ENCODE measurements around the gene SMAP2. TPM values are rescaled to one million over a fixed set of nuclear protein-coding genes. Genes with fewer than 3 reads are reported as not detected.
A peak's percentile ranks its signal among the peaks of the same experiment; 100 is the strongest.

Gene SMAP2
- polyA plus RNA-seq, 2 of the 4 experiments (the other 2 are of a cell fraction): 6.4 to 7.7 TPM

DNA sequence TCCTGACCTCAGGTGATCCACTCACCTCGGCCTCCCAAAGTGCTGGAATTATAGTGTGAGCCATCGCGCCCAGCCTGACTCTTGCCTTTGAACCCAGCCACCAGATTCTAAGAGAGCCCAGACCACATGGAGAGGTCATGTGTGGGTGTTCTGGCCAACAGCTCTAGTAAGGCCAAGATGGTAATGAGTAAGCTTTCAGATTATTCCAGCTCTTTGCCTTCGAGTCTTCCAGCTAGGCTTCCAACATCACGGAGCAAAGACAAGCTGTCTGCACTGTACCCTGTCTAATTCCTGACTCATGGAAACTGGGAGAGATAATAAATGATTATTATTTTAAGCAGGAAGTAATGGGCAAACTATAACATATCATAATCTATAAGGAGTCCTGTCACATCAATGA lies 61.9 kb downstream of the SMAP2 start:
- ATAC-seq: no peak
- TF ChIP-seq EP300 (IDR thresholded peaks at IDR 0.05): no peak
- no peak for TF ChIP-seq JUNB (IDR thresholded peaks at IDR 0.05)
- Histone ChIP-seq H3K27ac (no peak overlapping the region), H3K9me3 (no peaks in the 10 kb centered on the region; the same call in 2 of the 3 replicates), H3K4me1 (no peaks in the 10 kb centered on the region), H3K4me3 (no peak overlapping the region), H3K4me2 (no peak overlapping the region)
- DNase-seq (ENCODE audit: low read depth in 1 of 2, low spot score in 1 of 2): no peak
- ChIA-PET POLR2A (no interaction called here), CTCF (interaction anchor here (0.6 to 1.3 kb wide), 2 partner anchors 48 to 752 kb away, joined by 3 to 4 read pairs; no protein-coding TSS in a partner anchor)
- 52% methylated on average over 5 of the region's 5 CpGs for WGBS (ENCODE audit: missing lambda C conversion rate)
- FAIRE-seq: no peak

DNA sequence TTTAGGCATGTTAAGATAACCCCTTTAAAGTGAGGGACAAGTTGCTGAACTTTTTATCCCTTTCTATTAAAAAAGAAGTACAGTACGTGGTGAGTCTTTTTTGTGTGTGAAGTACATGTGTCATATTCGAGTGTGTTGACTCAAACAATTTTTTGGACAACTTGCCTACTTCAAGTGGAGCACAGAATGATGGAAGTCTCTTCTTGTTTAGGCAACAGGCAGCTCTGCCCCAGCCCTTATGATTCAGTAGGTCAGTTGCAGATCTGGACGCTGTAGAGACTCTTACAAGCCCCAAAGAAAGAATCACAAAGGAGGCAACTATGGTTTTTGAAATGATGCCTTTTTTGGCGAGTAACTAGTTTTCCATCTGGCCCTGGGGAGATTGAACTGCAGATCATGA lies 62.3 kb downstream of the SMAP2 start:
- Histone ChIP-seq H3K9me3 (no peaks in the 10 kb centered on the region; the same call in 2 of the 3 replicates), H3K27ac (no peak overlapping the region), H3K4me1 (no peaks in the 10 kb centered on the region), H3K4me3 (no peak overlapping the region), H3K4me2 (no peak overlapping the region)
- ATAC-seq (no peak), FAIRE-seq (no peak), DNase-seq (ENCODE audit: low read depth in 1 of 2, low spot score in 1 of 2) (no peak)
- TF ChIP-seq CHD4 (IDR thresholded peaks at IDR 0.05; ENCODE audit: borderline replicate concordance): no peak
- no peak for TF ChIP-seq FOXS1 (CRISPR knock-in tag; IDR thresholded peaks at IDR 0.05)
- no peak for TF ChIP-seq NR3C1 (IDR thresholded peaks at IDR 0.05)
- no peak for TF ChIP-seq JUN (IDR thresholded peaks at IDR 0.05)
- TF ChIP-seq, protein P1, sequence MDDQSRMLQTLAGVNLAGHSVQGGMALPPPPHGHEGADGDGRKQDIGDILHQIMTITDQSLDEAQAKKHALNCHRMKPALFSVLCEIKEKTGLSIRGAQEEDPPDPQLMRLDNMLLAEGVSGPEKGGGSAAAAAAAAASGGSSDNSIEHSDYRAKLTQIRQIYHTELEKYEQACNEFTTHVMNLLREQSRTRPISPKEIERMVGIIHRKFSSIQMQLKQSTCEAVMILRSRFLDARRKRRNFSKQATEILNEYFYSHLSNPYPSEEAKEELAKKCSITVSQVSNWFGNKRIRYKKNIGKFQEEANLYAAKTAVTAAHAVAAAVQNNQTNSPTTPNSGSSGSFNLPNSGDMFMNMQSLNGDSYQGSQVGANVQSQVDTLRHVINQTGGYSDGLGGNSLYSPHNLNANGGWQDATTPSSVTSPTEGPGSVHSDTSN (IDR thresholded peaks at IDR 0.05): no peak
- no peak for TF ChIP-seq FOSB (CRISPR knock-in tag; IDR thresholded peaks at IDR 0.05)
- no peak for TF ChIP-seq RNF2 (IDR thresholded peaks at IDR 0.05; ENCODE audit: borderline replicate concordance, low read depth)
- TF ChIP-seq, protein P2, sequence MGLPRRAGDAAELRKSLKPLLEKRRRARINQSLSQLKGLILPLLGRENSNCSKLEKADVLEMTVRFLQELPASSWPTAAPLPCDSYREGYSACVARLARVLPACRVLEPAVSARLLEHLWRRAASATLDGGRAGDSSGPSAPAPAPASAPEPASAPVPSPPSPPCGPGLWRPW (IDR thresholded peaks at IDR 0.05): no peak
- TF ChIP-seq NFE2L2 (conservative IDR thresholded peaks at IDR 0.05; ENCODE audit: low read length): no peak
- no peak for TF ChIP-seq MAZ (IDR thresholded peaks at IDR 0.05; ENCODE audit: borderline replicate concordance, low read depth, low read length)
- TF ChIP-seq, protein P3, sequence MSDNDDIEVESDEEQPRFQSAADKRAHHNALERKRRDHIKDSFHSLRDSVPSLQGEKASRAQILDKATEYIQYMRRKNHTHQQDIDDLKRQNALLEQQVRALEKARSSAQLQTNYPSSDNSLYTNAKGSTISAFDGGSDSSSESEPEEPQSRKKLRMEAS (IDR thresholded peaks at IDR 0.05): no peak
- TF ChIP-seq PHF8 (IDR thresholded peaks at IDR 0.05; ENCODE audit: borderline replicate concordance, low read depth): no peak
- TF ChIP-seq SMC3 (IDR thresholded peaks at IDR 0.05): no peak
- TF ChIP-seq ZSCAN20 (CRISPR knock-in tag; IDR thresholded peaks at IDR 0.05): no peak
- TF ChIP-seq CHD2 (IDR thresholded peaks at IDR 0.05; ENCODE audit: low read length, partially characterized antibody): no peak
- TF ChIP-seq, protein P4, sequence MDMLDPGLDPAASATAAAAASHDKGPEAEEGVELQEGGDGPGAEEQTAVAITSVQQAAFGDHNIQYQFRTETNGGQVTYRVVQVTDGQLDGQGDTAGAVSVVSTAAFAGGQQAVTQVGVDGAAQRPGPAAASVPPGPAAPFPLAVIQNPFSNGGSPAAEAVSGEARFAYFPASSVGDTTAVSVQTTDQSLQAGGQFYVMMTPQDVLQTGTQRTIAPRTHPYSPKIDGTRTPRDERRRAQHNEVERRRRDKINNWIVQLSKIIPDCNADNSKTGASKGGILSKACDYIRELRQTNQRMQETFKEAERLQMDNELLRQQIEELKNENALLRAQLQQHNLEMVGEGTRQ (IDR thresholded peaks at IDR 0.05): no peak
- TF ChIP-seq HOXA7 (CRISPR knock-in tag; IDR thresholded peaks at IDR 0.05): no peak
- ChIA-PET POLR2A (no interaction called here), CTCF (interaction anchor here (1.3 kb wide), 1 partner anchor 48 kb away, joined by 4 read pairs; no protein-coding TSS in a partner anchor)
- WGBS (ENCODE audit: missing lambda C conversion rate): 35% methylated on average over 4 of the region's 4 CpGs

DNA sequence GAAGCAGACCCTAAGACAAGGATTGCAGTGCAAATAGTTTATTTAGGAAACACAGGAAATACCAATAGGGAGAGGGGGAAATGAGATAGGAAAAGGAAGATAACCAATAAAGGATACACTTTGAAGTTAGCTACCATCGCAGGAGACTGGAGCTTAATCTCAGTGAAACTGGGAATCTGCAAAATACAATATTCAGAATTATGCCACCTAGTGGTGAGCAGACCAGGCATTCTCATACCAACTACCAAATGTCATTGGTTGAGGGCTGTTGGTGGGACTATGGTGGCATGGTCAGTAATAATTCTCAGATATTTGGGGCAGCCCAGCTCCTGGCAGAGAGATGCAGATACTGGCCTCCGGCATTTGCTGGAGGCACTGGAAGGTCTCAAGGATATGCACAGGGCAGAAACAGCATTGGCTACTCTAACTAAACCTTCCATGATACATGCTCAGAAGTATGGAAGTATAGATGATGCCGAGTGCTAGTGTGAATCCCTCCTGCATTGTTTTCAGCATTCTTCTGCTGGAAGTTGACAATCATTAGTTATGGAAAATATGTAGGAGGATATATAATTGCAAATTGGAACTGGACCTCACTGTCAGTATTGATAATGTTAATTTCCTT lies 65.0 kb downstream of the SMAP2 start:
- ATAC-seq: peak in 1 of 2 experiments; percentile 59; a peak in 2 of 6 replicates
- POLR2A ChIA-PET: no interaction called here

More for the DNA sequence above, 65.0 kb downstream of the SMAP2 start:
- Histone ChIP-seq H3K9me3 (no peaks in the 10 kb centered on the region; the same call in 2 of the 3 replicates), H3K4me1 (no peaks in the 10 kb centered on the region), H3K4me2 (no peak overlapping the region), H3K4me3 (no peak overlapping the region), H3K27ac (no peak overlapping the region)
- WGBS (ENCODE audit: missing lambda C conversion rate): 49% methylated on average over 3 of the region's 3 CpGs
- 0 out of 5 replicates have a peak, but pooled peaks of 1 of the 2 experiments have one; percentile 3 for TF ChIP-seq RAD21 (conservative IDR thresholded peaks at IDR 0.05 in 1 of 2, IDR thresholded peaks at IDR 0.05 in 1 of 2)
- TF ChIP-seq HOXB5 (CRISPR knock-in tag; IDR thresholded peaks at IDR 0.05): no peak
- TF ChIP-seq, protein P5, sequence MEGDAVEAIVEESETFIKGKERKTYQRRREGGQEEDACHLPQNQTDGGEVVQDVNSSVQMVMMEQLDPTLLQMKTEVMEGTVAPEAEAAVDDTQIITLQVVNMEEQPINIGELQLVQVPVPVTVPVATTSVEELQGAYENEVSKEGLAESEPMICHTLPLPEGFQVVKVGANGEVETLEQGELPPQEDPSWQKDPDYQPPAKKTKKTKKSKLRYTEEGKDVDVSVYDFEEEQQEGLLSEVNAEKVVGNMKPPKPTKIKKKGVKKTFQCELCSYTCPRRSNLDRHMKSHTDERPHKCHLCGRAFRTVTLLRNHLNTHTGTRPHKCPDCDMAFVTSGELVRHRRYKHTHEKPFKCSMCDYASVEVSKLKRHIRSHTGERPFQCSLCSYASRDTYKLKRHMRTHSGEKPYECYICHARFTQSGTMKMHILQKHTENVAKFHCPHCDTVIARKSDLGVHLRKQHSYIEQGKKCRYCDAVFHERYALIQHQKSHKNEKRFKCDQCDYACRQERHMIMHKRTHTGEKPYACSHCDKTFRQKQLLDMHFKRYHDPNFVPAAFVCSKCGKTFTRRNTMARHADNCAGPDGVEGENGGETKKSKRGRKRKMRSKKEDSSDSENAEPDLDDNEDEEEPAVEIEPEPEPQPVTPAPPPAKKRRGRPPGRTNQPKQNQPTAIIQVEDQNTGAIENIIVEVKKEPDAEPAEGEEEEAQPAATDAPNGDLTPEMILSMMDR (IDR thresholded peaks at IDR 0.05): peak; percentile 24; the same call in 1 of the 3 replicates
- CTCF ChIA-PET: interaction anchor here (0.6 to 2.2 kb wide), 3 partner anchors 8 to 15 kb away, joined by 3 to 5 read pairs (median 4); no protein-coding TSS in a partner anchor
- DNase-seq (ENCODE audit: low read depth in 1 of 2, low spot score in 1 of 2) (peak; percentile 16 to 18), FAIRE-seq (no peak)

All from A549 (cell line).